ENCODE data around the gene CELSR2. TPM values are rescaled to one million over a fixed set of nuclear protein-coding genes. Genes with fewer than 3 reads are reported as not detected.

CELSR2 gene
- total RNA-seq, 4 donors from 2014 or later, result 14.0 to 16.7 (median 16.3) TPM

DNA sequence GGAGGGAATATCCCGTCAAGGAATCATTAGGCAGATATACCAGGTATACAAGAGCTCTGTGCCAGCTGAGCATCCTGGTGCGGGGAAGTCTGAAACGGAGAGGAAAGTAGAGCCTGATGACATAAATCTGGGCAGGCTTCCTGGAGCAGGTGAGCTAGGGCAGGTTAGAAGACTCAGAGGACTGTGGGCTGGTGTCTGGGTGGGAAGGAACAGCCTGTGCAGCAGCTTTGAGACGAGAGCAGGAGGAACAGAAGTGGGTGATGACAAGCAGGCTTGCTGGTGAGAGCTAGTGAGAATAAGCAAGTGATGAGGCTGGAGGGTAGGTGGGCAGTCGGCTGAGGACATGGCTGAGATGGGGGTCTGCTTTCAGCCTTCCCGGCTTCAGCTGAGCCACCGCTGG is 6.7 kb downstream of the CELSR2 start:
- H3K27me3 ChIP-seq, result no peaks in the 10 kb centered on the region
- 77 to 87% methylated on average over 7 of the region's 7 CpGs for WGBS, 2 donors
- peaks cover 0 to 32% (median 0%) of the 10 kb centered on the region in 3 donors for H3K36me3 ChIP-seq
- H3K4me1 ChIP-seq, result peaks cover 0 to 47% (median 18%) of the 10 kb centered on the region in 4 donors
- H3K4me3 ChIP-seq, result no peak overlapping the region
- no peak for DNase-seq (ENCODE audit: low spot score in 2 of 2)
- peak overlapping the region in 2 of 4 donors; percentile 92 to 93 for H3K27ac ChIP-seq
- no peaks in the 10 kb centered on the region for H3K9me3 ChIP-seq
- TF ChIP-seq, protein P1, sequence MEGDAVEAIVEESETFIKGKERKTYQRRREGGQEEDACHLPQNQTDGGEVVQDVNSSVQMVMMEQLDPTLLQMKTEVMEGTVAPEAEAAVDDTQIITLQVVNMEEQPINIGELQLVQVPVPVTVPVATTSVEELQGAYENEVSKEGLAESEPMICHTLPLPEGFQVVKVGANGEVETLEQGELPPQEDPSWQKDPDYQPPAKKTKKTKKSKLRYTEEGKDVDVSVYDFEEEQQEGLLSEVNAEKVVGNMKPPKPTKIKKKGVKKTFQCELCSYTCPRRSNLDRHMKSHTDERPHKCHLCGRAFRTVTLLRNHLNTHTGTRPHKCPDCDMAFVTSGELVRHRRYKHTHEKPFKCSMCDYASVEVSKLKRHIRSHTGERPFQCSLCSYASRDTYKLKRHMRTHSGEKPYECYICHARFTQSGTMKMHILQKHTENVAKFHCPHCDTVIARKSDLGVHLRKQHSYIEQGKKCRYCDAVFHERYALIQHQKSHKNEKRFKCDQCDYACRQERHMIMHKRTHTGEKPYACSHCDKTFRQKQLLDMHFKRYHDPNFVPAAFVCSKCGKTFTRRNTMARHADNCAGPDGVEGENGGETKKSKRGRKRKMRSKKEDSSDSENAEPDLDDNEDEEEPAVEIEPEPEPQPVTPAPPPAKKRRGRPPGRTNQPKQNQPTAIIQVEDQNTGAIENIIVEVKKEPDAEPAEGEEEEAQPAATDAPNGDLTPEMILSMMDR (IDR thresholded peaks at IDR 0.05), result no peak
- TF ChIP-seq EP300 (IDR thresholded peaks at IDR 0.05) (no peak), POLR2A (IDR thresholded peaks at IDR 0.05) (no peak)

DNA sequence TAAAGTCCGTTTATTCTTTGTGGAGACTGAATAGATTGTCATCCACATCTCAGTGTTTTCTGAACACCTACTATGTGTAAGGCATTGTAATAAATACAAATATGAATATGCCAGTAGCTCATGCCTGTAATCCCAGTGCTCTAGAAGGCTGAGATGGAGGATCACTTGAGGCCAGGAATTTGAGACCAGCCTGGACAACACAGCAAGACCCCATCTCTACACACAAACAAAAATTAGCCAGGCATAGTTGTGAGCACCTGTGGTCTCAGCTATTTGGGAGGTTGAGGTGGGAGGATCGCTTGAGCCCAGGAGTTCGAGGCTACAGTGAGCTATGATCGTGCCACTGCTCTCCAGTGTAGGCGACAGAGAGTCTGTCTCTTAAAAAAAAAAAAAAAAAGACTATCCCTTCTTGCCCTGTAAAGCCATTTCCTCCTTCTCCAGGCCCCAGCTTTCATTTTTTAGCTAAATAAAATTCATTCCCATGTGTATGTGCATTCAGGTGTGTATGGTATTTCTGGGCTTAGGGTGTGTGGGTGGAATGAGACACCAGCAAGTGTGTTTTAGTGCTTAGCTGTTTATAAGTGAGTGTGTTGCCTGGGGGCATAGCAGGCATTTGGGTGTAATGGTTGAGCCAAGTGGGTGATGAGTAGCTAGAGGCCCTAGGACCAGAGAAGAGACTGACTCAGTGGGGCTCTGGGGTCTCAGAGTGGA is 7.8 kb downstream of the CELSR2 start:
- DNase-seq (ENCODE audit: low spot score in 2 of 2), result no peak
- 85 to 90% methylated on average over 5 of the region's 5 CpGs for WGBS, 2 donors
- H3K4me3 ChIP-seq, result no peak overlapping the region
- H3K9me3 ChIP-seq, result no peaks in the 10 kb centered on the region
- peaks cover 0 to 45% (median 18%) of the 10 kb centered on the region in 4 donors for H3K4me1 ChIP-seq
- H3K27me3 ChIP-seq, result no peaks in the 10 kb centered on the region
- TF ChIP-seq POLR2A (IDR thresholded peaks at IDR 0.05) (no peak), EP300 (IDR thresholded peaks at IDR 0.05) (no peak)
- TF ChIP-seq, protein P1 (IDR thresholded peaks at IDR 0.05), result no peak
- H3K27ac ChIP-seq, result peak overlapping the region in 2 of 4 donors; percentile 92 to 93
- peaks cover 0 to 33% (median 0%) of the 10 kb centered on the region in 3 donors for H3K36me3 ChIP-seq

DNA sequence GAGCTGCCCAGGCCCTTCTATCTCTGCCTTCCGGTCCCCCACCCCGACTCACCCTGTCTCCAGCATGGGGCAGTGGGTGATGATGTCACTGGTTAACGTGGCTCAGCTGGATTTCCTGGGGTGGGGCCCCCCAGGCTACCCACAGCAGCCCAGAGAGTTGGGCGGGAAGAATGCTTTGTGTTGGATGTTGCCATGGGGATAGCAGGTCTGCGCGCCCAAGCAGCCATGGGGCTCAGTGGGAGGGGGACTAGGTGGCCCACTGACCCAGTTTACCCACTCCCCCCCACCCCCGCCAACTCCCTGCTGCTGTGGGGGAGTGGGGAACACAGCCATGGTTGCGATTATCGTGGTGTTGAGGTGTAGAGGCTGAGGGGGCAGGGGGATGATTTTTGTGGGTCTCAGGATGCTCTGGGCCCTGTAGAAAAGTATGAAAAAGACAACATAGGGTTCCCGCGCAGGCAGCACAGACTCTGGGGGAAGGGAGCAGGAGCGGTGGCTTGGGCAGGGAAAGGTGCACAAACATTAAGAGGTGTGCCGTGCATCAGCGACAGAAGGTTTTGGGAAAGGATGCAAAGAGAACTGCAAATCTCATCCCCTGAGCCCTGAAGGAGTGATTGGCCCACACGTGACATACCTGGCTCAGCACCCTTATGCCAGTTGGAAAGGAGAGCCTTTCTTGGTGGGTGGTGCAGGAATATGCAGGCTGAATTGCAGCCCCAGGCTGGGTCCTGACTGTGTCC is 8.5 kb downstream of the CELSR2 start:
- peaks cover 0 to 44% (median 19%) of the 10 kb centered on the region in 4 donors for H3K4me1 ChIP-seq
- peak overlapping the region in 2 of 4 donors; percentile 92 to 93 for H3K27ac ChIP-seq
- WGBS, 2 donors, result 74 to 78% methylated on average over 12 to 15 of the region's 15 CpGs
- no peaks in the 10 kb centered on the region for H3K9me3 ChIP-seq
- H3K27me3 ChIP-seq, result no peaks in the 10 kb centered on the region
- H3K36me3 ChIP-seq, result peaks cover 0 to 33% (median 0%) of the 10 kb centered on the region in 3 donors
- DNase-seq (ENCODE audit: low spot score in 2 of 2), result no peak
- no peak overlapping the region for H3K4me3 ChIP-seq
- no peak for TF ChIP-seq POLR2A (IDR thresholded peaks at IDR 0.05)
- TF ChIP-seq, protein P1 (IDR thresholded peaks at IDR 0.05), result no peak
- no peak for TF ChIP-seq EP300 (IDR thresholded peaks at IDR 0.05)

DNA sequence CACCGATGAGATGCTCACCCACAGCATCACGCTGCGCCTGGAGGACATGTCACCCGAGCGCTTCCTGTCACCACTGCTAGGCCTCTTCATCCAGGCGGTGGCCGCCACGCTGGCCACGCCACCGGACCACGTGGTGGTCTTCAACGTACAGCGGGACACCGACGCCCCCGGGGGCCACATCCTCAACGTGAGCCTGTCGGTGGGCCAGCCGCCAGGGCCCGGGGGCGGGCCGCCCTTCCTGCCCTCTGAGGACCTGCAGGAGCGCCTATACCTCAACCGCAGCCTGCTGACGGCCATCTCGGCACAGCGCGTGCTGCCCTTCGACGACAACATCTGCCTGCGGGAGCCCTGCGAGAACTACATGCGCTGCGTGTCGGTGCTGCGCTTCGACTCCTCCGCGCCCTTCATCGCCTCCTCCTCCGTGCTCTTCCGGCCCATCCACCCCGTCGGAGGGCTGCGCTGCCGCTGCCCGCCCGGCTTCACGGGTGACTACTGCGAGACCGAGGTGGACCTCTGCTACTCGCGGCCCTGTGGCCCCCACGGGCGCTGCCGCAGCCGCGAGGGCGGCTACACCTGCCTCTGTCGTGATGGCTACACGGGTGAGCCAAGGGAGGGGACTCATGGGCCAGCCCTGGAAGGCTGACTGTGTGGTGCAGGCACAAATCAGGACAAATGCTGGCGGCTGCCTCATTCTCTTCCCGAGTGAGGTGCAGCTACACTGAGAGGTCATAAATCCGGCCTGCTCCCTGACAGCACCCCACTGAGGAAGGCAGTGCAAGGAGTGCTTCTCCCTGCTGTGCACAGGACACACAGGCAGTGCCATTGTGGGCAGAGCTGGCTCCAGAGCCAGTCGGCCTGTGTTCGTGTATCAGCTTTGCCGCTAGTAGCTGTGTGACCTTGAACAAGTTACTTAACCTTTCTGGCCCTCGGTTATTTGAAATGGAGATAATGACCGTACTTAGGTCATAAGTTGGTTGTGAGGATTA is 9.4 kb downstream of the CELSR2 start:
- no peak overlapping the region for H3K4me3 ChIP-seq
- TF ChIP-seq, protein P1 (IDR thresholded peaks at IDR 0.05), result no peak
- no peak for TF ChIP-seq EP300 (IDR thresholded peaks at IDR 0.05)
- TF ChIP-seq POLR2A (IDR thresholded peaks at IDR 0.05), result no peak
- peaks cover 0 to 44% (median 21%) of the 10 kb centered on the region in 4 donors for H3K4me1 ChIP-seq
- H3K27ac ChIP-seq, result peak overlapping the region in 1 of 4 donors; percentile 88
- H3K36me3 ChIP-seq, result peaks cover 0 to 33% (median 0%) of the 10 kb centered on the region in 3 donors
- DNase-seq (ENCODE audit: low spot score in 2 of 2), result no peak
- no peaks in the 10 kb centered on the region for H3K27me3 ChIP-seq
- 85 to 88% methylated on average over 50 to 54 of the region's 69 CpGs for WGBS, 2 donors
- H3K9me3 ChIP-seq, result no peaks in the 10 kb centered on the region
